Measurements from ENCODE around the gene DLX4.

- TF ChIP-seq CTCF (IDR thresholded peaks at IDR 0.05) = no peak
- no peak for TF ChIP-seq REST (IDR thresholded peaks at IDR 0.05; ENCODE audit: insufficient read depth in 1 of 2, low read depth in 2 of 2, low read length in 1 of 2)
Observed at GRCh38 chr17:49971848-49972485, 3.0 kb downstream of the DLX4 start.

Data from Panc1 (cell line).